HG03521 (cell line): ENCODE results near the gene ITPRID2.

ENCODE experiments used
- ATAC-seq: cut with Tn5 transposase; IDR thresholded peaks from one replicate; pipeline ENCODE4 v1.9.1; 2021; ENCODE audit warnings: mild to moderate bottlenecking, moderate library complexity; ENCODE audit not compliant: unreplicated experiment

Gene ITPRID2

DNA sequence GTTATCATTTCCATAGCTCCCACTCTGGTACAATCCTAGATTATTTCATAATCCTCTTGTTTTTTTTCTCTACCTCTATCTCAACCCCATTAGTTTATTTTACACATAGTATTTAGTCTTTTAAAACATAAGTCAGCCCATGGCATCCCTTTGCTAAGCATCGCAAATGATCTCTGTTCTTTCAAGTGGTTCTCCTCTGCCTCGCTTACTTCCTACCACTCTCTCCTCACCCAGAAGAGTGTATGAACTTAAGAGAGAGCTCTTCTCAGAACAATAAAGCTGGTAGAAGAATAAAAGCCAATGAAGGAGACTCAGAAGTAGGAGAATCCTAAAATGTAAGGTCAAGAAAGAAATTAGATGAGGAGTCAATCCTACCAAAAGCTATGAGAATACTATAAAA lies 12.2 kb upstream of the ITPRID2 start:
- no peak for ATAC-seq

DNA sequence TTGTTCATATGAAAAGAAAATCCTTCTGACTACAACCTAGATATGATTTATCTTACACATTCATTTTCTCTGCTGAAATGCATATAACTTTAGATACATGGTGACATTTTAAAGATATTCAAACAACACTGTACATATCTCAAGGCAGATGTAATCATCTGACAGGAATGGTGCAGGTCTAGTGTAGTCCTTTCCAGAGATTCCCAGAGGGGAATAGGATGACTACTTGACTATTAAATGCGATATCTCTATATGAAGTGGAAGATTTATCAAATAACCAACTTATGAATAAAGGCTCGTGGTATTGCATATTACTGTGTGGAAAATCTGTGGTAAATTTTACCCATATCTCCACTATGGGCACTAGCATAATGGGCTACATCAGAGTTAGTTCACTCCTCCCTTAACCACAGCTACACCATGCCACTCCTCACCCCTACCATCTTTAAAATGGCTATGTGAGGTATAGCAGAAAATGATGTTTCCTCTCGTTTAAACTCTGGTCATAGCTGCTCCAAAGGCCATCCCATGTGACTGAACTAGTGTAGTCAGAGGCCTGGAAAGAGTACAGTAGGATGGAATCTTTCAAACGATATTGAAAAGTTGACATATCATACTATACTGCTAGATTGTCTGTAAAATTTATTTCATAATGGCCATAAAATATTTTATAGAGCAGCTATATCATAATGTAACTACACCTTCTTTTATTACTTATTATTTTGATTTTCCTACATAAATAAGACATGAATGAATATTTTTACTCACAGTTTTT lies 9.1 kb upstream of the ITPRID2 start:
- no peak for ATAC-seq

DNA sequence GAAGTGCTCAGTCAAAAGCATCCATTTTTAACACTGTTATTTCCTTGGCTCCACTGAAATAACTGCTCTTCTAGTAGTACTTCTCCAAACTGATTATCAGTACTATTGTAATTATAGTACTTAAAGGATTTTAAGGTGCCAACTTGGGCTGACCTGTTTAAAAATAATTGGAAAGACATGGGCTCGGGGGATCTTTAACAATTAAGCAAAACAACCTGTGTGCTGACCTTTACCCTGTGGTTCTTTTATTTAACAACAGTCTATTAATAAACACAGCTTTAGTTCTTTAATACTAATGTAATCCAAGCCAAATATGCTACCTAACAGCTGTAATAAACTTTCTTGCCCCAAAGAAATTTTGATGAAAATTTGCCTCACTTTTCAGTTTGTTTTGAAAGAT lies 6.9 kb upstream of the ITPRID2 start:
- no peak for ATAC-seq

DNA sequence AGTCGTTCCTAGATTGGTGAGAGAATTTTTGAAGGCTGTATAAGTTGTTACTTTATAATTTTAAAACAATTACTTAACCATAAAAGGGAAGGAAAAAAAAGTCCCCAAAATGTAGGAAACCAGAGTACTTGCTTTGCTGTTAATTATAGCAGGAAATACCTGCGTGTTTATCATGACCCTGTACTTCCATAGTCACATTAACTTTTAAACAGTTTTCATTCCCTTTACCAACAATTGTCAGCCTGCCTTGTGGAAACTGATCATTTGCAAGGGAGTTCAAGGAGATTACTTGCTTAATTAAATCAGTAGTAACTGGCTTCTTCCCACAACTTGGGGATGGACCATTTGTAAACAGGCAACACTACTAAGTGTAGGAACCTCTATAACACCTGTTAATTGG lies 6.4 kb upstream of the ITPRID2 start:
- ATAC-seq = no peak

DNA sequence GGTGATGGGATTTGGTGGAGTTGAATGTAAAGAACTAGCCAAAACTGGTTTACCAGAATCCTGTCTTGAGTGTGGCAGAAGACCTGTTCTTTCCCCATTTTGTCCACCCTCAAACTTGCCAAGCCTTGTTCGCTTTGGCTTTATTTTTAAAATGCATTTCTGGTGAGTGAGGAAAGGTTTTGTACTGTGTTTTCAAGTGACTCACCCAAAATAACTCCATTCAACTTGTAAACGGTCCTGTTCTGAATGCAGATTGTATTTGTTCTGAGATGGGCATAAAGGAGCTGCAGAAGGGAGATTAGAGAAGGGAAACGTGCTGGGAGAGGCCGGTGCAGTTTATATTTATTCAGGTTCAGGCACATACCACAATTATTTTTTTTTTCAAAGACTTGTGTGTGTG lies 5.3 kb upstream of the ITPRID2 start:
- no peak for ATAC-seq

DNA sequence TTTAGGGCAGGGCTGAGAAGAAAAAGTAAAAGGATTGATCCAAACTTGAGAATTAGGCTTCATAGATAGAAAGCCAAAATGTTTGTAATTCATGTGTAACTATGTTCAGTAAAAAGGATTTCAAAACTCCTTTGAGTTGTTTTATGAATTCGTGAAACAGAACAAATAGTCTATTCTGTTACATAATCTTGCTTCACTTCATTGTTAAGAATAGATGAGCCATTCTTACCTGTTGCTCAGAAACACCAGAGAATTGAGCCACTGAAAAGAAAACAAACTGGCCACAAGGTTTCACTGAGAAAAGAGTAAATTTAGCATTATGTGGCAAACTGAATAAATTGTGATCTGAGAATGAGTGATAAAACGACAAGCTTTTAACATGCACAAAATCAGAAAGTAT lies 4.5 kb upstream of the ITPRID2 start:
- ATAC-seq = no peak

DNA sequence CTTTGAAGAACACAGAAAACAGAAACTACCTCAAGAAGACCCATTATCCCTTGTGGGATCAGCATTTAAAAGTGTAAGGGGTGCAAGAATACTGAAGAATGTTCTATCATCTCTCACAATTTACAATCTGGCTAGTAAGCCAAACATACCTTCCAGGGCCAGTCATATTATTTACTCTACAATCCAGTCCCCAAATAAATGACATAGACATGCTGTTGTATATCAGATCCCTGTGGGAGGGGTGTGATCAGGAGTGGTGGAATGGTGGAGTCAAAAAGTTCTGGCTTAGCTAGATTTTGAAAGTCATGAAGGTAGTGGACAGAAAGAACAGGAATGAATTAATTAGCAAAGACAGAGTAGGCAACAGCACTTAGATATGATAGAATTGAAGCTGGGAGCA lies 1.8 kb upstream of the ITPRID2 start:
- ATAC-seq = no peak

DNA sequence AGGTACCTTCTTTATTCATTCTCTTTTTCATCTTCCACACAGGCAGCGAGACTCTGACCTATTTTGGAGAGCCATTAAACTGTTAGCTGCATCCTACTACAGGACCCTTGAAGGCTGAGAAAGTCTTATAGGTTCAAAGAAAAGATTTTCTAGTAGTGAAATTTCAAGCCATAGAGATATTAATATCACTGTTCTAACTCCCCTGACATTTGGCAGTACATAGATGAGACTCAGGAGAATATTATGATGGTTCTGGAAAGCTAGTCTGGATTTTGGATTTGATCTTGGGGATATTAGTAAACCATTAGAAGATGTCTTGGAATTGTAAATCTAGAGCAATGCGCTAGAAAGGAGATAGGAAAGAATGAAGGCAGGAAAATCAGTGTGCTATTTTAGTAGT lies 1.3 kb upstream of the ITPRID2 start:
- ATAC-seq = no peak

DNA sequence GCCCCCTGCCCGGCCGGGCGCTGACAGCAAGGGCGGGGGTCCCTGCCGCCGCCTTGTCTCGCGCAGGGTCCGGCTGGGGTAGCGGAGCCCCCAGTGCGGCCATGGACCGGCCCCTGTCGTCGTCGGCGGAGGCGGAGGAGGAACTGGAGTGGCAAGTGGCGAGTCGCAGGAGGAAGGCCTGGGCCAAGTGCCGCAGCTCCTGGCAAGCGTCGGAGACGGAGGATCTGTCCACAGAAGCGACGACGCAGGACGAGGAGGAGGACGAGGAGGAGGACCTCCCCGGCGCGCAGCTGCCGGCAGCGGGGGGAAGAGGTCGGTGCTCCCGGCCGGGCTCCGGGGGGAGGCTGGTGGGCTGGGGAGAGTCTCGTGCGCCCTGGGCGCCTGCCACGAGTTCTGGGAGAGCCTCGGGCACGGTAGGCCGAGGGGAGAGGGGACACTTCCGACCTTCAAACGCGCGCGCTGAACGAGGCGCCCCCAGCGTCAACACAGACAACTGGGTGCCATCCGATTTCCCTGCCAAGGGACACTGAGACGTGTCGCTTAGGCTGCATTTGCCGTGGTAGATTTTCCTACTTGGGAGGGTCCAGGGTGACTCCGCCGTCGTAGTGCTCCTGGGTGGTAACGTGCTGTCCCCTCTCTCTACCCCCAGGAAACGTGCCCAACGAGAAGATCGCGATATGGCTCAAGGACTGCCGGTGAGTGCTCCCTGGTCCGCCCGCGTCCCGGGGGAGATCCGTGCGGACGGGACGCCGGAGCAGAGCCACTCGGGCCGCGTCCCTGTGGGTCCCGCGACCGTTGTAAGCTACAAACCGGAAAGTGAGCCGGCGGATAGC lies 652 bp downstream of the ITPRID2 start:
- ATAC-seq = peak; percentile 47

DNA sequence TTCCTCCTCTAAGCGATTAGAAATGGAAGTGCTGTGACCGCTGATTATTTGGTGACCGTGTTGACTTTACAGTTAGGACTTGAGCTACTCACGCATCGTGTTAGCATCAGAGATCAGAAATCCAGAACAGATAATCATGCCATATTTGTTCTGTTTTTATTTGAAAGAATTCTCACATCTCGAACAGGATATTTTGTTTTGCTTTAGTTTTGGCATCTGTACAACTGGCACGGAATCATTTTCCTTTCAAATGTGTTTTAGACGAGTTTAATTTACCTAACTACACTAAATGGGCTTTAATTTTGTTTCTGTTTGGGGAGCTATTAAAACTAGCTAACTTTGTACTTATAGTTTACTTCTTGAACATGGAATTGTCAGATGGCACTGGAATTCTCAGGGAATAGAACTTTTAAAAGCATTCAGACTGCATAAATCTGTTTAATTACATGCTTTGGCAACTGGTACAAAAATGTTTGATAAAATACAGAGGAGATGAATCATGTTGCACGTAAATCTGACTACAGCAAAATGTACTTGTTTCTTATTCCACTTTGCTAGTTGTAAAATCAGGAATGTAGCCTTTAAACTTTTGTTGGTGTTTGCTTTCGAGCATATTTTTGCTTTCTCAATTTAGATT lies 1.4 kb downstream of the ITPRID2 start:
- ATAC-seq = no peak

DNA sequence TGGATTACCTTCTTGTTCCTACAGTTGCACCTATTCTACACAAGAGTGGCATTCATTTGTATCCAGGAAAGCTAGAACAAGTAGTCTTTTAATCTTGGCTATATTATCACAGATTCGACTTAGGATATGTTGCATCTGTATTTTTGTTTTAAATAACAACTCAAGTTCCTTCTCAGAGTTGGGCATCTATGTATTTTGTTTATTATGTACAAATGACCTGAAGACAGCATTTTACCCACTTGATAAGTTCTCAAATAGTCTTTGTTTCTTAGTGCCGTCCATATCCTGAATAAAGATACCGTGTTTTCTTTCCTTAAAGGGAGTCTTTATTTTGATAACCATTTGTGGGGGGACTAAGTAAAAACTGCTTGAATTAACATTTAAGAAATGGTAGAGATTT lies 2.9 kb downstream of the ITPRID2 start:
- no peak for ATAC-seq

DNA sequence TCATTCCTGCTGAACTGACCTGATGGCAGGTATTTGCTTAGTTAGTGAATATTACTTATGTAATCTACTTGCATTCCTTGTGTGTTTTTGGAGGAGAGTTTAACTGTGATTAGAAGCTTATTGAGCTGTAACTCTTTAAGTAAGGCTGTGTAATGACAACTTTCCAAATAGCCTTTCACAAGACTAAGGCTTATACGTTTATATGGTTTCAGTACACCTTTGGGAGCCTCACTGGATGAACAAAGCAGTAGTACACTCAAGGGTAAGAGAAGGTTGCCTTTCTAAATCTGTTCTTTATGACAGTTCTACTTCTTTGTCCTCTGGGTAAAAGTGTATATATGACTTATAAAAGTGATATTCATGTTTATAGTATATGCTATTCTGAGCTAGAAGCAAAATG lies 4.3 kb downstream of the ITPRID2 start:
- no peak for ATAC-seq

DNA sequence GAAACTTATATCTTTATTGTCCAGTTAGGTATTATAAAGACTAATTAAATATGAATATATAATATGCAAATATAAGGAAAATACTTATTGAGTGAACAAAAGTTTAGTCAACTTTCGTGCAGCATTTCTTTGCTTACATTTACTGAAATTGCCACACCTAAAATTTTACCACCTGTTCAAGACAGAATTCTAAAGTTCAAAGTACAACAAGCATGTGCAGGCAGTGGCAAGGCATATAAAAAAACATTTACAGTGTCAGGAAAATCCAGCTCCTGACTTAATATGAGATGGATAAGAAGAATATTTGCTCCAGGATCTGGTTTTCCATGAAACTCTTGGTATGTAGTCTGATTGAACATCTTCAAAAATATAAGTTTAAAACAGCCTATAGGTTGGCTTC lies 4.8 kb downstream of the ITPRID2 start:
- ATAC-seq = no peak

DNA sequence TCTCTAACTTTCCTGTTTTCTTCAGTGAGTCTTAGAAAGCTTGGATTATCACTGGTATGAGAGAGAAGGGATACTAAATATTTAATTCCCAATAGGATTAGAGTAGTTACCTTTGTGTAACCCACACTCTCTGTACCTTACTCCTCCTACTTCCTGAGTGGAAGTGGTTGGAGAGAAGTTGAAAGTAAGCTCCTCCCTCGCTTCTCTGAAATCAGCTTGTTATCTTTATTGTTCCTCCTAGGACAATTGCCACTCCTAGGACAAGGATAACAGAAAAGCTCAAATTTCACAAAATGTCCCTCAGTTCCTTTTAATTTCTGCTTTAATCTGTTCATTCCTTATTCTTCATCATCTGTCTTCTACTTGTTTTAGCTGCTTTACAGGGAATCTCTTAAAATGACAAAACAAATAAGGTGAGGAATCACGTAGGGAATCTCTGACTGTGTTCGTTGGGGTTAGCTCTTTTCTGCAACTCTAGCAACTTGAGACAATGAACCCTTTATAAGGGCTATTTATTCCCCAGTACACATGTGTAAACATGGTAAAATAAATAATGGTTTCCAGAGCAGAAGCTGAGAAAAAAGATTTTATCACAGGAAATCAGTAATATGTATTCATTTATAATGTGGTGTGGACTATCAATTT lies 8.6 kb downstream of the ITPRID2 start:
- ATAC-seq = no peak

DNA sequence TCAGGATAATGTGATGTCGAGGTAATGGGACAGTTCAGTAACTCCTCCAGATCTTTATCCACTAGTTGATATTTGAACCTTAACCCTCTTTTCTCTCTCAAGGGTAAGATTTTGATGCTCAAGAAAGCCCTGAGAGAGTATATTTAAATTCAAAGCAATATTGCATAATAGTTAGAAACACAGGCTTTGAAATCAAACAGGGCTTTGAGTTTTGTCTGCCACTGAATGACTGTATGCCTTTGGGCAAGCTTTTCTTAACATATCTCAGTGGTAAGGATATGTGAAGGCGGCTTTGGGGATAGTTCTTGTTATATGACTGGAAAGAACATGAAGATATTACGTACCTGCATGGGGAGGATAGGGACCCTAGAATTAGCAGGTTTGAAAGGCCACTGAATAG lies 11.1 kb downstream of the ITPRID2 start:
- no peak for ATAC-seq

DNA sequence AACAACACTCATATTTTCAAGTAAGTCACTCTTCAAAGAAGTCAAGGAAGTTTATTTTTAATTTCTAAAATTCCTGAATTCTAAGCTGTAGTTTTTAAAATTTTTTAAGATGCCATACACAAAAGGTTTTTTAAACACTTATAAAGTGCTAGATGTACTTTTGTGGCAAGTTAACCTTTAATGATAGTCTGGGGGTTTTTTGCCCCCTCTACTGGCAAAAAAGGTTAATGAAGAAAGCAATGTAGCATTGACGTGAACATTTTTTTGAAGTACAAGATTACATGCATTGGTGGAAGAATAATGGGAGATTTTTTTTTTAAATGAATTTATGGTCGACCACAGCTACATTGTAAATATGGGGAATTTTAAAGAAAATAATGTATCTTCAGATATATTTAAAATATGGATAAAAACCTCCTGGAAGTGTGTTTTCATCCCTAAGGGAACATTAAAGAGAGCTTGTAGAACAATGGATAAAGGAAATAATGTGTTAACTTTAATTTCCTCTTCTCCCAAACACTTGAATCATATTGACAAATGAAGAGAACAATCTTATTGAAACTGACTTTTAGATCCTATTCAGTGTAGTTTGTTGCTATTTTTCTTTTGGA lies 12.6 kb downstream of the ITPRID2 start:
- ATAC-seq = no peak

DNA sequence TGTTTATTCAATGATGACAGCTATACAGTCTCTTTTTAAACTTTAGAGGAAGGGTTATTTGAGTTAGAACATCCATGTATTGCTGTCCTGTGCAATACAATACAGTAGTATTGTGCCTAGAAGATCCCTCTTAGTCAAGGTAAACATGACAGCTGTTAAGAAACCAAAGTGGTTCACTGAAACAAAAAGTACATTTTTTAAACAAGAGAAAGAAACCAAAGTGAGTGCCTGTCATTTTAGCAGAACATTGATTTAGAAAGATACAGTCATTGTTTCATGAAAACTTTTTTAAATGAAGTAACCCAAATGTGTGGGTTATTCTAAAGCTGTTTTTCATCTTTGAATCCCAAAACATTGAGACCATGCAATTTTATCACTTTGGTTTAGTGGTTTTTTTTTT lies 15.5 kb downstream of the ITPRID2 start:
- ATAC-seq = peak; percentile 55

DNA sequence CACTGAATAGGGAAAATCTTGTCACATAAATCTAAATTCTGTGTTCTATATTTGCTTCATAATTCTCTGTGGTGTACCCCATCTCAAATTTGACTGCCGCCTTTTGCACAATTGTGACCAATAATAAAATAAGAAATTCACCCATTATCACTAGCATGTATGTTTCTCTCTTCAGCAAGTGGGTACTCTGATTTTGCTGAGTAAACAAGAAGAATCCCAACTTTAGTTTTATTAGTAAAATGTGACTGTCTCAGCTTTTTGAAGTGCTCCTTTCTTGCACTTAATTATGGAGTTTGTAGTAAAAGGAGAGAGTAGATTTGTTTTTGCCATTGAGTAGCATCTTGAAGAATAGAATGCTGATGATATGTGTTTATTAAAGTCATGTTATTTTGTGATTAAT lies 16.1 kb downstream of the ITPRID2 start:
- ATAC-seq = no peak

DNA sequence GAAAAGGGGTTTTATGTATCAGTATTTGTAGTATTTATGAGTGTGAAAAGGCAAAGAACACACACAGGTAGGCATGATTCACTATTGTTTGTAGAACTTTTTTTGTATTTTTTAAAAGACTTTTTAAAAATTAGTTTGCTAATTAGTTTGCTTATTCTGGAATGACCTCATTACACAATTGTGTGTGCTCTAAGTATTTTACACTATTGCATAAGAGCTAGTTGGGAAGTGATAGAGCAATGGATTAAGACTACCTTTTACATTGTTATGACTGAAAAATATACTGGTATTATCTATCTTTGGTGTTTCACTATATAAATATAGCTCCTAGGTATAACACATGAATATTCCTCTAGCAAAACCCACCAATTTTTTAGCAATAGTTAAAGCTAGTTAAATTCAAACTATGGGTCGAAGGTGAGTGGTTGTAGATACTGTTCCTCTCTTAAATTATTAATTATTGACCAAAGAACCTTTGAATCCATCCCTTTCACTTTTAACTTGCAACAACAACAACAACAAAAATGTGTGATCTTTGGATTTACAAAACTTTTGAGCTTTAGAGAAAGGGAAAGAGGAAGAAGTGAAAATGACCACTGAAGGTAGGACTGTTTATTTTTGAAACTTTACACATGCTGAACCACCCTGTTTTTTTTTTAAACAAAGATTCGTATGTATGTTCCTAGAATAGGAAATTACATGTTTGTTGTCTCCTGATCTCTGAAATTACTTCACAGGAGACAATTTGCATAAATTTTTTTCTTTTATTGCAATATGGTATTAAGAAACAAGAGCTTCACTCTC lies 18.7 kb downstream of the ITPRID2 start:
- no peak for ATAC-seq

DNA sequence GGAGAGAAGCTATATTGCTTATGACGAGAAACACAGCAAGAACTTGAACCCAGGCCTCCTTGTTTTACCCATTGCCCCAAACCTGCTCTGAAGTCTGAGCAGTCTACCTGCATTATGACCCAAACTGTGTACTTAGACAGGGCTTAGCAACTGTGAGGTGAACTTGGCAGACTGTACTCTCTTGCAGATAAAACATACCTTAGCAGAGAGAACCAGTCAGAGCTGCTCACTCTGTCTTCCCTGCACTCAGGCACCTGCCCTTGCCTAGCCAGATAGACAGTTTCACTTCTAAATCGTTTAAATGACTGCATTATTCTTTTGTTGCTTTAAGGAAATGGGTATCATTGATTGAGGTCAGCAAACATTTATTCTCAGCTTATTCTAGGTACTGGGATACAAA lies 20.3 kb downstream of the ITPRID2 start:
- no peak for ATAC-seq
